SIG-M5 (cell line): ENCODE measurements around the gene CELF2.
"Not testable (repeated sequence)": the region's sequence is repeated elsewhere in the genome, so short reads cannot be mapped to it uniquely, and the experiment has no call there.

Experiments
- DNase-seq: peaks from one replicate; lab custom pipeline; 2025; lab: John Stamatoyannopoulos, UW

Gene CELF2

GRCh38 chr10:11096422-11096821 is 78.8 kb downstream of the CELF2 start:
- no peak for DNase-seq

GRCh38 chr10:11097686-11098085 is 80.0 kb downstream of the CELF2 start:
- no peak for DNase-seq

- DNase-seq = no peak
Measured at GRCh38 chr10:11098666-11099065, 81.0 kb downstream of the CELF2 start.

- no peak for DNase-seq
Measured at GRCh38 chr10:11104772-11105675, 87.4 kb downstream of the CELF2 start.

GRCh38 chr10:11105676-11106004 is 88.0 kb downstream of the CELF2 start:
- DNase-seq = no peak

GRCh38 chr10:11106621-11107374 is 89.1 kb downstream of the CELF2 start:
- DNase-seq = no peak

GRCh38 chr10:11107948-11108347 is 90.3 kb downstream of the CELF2 start:
- DNase-seq = no peak

GRCh38 chr10:11108356-11108755 is 90.7 kb downstream of the CELF2 start:
- DNase-seq = no peak

GRCh38 chr10:11109590-11109989 is 91.9 kb downstream of the CELF2 start:
- no peak for DNase-seq

GRCh38 chr10:11110539-11110938 is 92.9 kb downstream of the CELF2 start:
- DNase-seq = no peak

GRCh38 chr10:11111490-11111889 is 93.8 kb downstream of the CELF2 start:
- no peak for DNase-seq

GRCh38 chr10:11112718-11113117 is 95.0 kb downstream of the CELF2 start:
- no peak for DNase-seq

- no peak for DNase-seq
Measured at GRCh38 chr10:11113156-11113555, 95.5 kb downstream of the CELF2 start.

- DNase-seq = no peak
Measured at GRCh38 chr10:11114269-11114668, 96.6 kb downstream of the CELF2 start.

GRCh38 chr10:11115337-11115736 is 97.7 kb downstream of the CELF2 start:
- no peak for DNase-seq

GRCh38 chr10:11116361-11116760 is 98.7 kb downstream of the CELF2 start:
- DNase-seq = no peak

GRCh38 chr10:11116817-11117216 is 99.1 kb downstream of the CELF2 start:
- DNase-seq = no peak

- no peak for DNase-seq
Measured at GRCh38 chr10:11118686-11119085, 101.0 kb downstream of the CELF2 start.

- DNase-seq = no peak
Measured at GRCh38 chr10:11119843-11120242, 102.2 kb downstream of the CELF2 start.

- no peak for DNase-seq
Measured at GRCh38 chr10:11120711-11121110, 103.0 kb downstream of the CELF2 start.

GRCh38 chr10:11123892-11124291 is 106.2 kb downstream of the CELF2 start:
- not testable (repeated sequence) for DNase-seq

GRCh38 chr10:11125004-11125403 is 107.3 kb downstream of the CELF2 start:
- DNase-seq = no peak

GRCh38 chr10:11127017-11127416 is 109.3 kb downstream of the CELF2 start:
- DNase-seq = not testable (repeated sequence)
